Right atrium auricular region (tissue), 2 donors: ENCODE measurements around the gene NCKAP5. TPM values are rescaled to one million over a fixed set of nuclear protein-coding genes. Genes with fewer than 3 reads are reported as not detected.

Experiments used
- DNase-seq: peaks from one replicate; pipeline ENCODE4 v3.0.0-alpha.2; 2019; ENCODE audit warnings: low spot score
- H3K27ac ChIP-seq, 2 donors: fragments of 200-600 bp; sonication (generic); 1 replicate in 1 of 2; 2 replicates in 1 of 2; pipeline ENCODE4 v1.5.1; 2016 to 2019
- H3K27me3 ChIP-seq, 2 donors: fragments of 200-600 bp; sonication (generic); one replicate each; pipeline versions ENCODE4 v1.5.1 to v1.6.0; 2017 to 2019
- H3K36me3 ChIP-seq: fragments of 200-600 bp; sonication (generic); one replicate; pipeline ENCODE4 v1.5.1; 2016
- H3K4me1 ChIP-seq, 2 donors: fragments of 200-600 bp; sonication (generic); one replicate each; pipeline versions ENCODE4 v1.5.1 to v1.6.0; 2017 to 2019
- H3K4me3 ChIP-seq, 2 donors: fragments of 200-600 bp; sonication (generic); 1 replicate in 1 of 2; 2 replicates in 1 of 2; pipeline ENCODE4 v1.5.1; 2017 to 2019; ENCODE audit warnings: mild to moderate bottlenecking in 1 of 2, moderate library complexity in 1 of 2
- H3K9me3 ChIP-seq, 2 donors: fragments of 200-600 bp; sonication (generic); one replicate each; pipeline ENCODE4 v1.5.1; 2019
- CTCF ChIP-seq, 2 donors: fragments of 200-600 bp; sonication (generic); IDR thresholded peaks; one replicate each; pipeline ENCODE4 v1.5.1; 2019; ENCODE audit warnings: antibody characterized with exemption in 2 of 2
- total RNA-seq, 2 donors: library from RNA; depleted of rRNA; stranded (reverse); fragments of >200 nt; gene quantifications; one replicate each; pipeline ENCODE4 v1.1.0, GENCODE V29; 2016

The NCKAP5 gene
- total RNA-seq, 2 donors from 2014 or later: 3.6 to 5.4 TPM

- no peak for TF ChIP-seq CTCF (IDR thresholded peaks at IDR 0.05)
- DNase-seq: no peak
- H3K27me3 ChIP-seq: no peaks in the 10 kb centered on the region
- H3K9me3 ChIP-seq: no peaks in the 10 kb centered on the region
- no peaks in the 10 kb centered on the region for H3K36me3 ChIP-seq
- H3K4me3 ChIP-seq: no peak overlapping the region
- H3K27ac ChIP-seq: no peak overlapping the region
- no peaks in the 10 kb centered on the region for H3K4me1 ChIP-seq
These were observed 832.2 kb downstream of the NCKAP5 start for GRCh38 chr2:132736059-132736458.

GRCh38 chr2:132734961-132735360 is 833.3 kb downstream of the NCKAP5 start:
- Histone ChIP-seq H3K9me3 (no peaks in the 10 kb centered on the region), H3K36me3 (no peaks in the 10 kb centered on the region), H3K4me3 (no peak overlapping the region), H3K27me3 (no peaks in the 10 kb centered on the region), H3K27ac (no peak overlapping the region), H3K4me1 (no peaks in the 10 kb centered on the region)
- no peak for TF ChIP-seq CTCF (IDR thresholded peaks at IDR 0.05)
- DNase-seq: no peak

GRCh38 chr2:132733094-132733493 is 835.2 kb downstream of the NCKAP5 start:
- no peak for TF ChIP-seq CTCF (IDR thresholded peaks at IDR 0.05)
- H3K9me3 ChIP-seq: no peaks in the 10 kb centered on the region
- no peak overlapping the region for H3K27ac ChIP-seq
- no peaks in the 10 kb centered on the region for H3K27me3 ChIP-seq
- no peaks in the 10 kb centered on the region for H3K4me1 ChIP-seq
- H3K4me3 ChIP-seq: no peak overlapping the region
- DNase-seq: no peak
- H3K36me3 ChIP-seq: no peaks in the 10 kb centered on the region

GRCh38 chr2:132732694-132733093 is 835.6 kb downstream of the NCKAP5 start:
- H3K9me3 ChIP-seq: no peaks in the 10 kb centered on the region
- TF ChIP-seq CTCF (IDR thresholded peaks at IDR 0.05): no peak
- H3K4me1 ChIP-seq: no peaks in the 10 kb centered on the region
- no peaks in the 10 kb centered on the region for H3K36me3 ChIP-seq
- no peak overlapping the region for H3K4me3 ChIP-seq
- no peak overlapping the region for H3K27ac ChIP-seq
- no peaks in the 10 kb centered on the region for H3K27me3 ChIP-seq
- no peak for DNase-seq

GRCh38 chr2:132731441-132731840 is 836.8 kb downstream of the NCKAP5 start:
- no peak for TF ChIP-seq CTCF (IDR thresholded peaks at IDR 0.05)
- DNase-seq: no peak
- Histone ChIP-seq H3K27me3 (no peaks in the 10 kb centered on the region), H3K4me3 (no peak overlapping the region), H3K9me3 (no peaks in the 10 kb centered on the region), H3K27ac (no peak overlapping the region), H3K4me1 (no peaks in the 10 kb centered on the region), H3K36me3 (no peaks in the 10 kb centered on the region)

GRCh38 chr2:132730611-132731010 is 837.7 kb downstream of the NCKAP5 start:
- H3K4me1 ChIP-seq: no peaks in the 10 kb centered on the region
- DNase-seq: no peak

More at GRCh38 chr2:132730611-132731010, 837.7 kb downstream of the NCKAP5 start:
- Histone ChIP-seq H3K36me3 (no peaks in the 10 kb centered on the region), H3K27ac (no peak overlapping the region), H3K4me3 (no peak overlapping the region), H3K27me3 (no peaks in the 10 kb centered on the region), H3K9me3 (no peaks in the 10 kb centered on the region)
- no peak for TF ChIP-seq CTCF (IDR thresholded peaks at IDR 0.05)
